OCI-LY7 (cell line): Measurements from ENCODE around the gene SENP1. TPM values are rescaled to one million over a fixed set of nuclear protein-coding genes. Genes with fewer than 3 reads are reported as not detected.

ENCODE experiments used
- BruUV-seq: library from RNA; stranded (reverse); fragments of 400-500 nt; replicated peaks from 2 replicates; lab custom pipeline; 2021; lab: Mats Ljungman, UMichigan
- CTCF ChIA-PET: fragments of 300-600 bp; sonication (Branson Sonifier 250); formaldehyde crosslinking; loops from one replicate; lab custom pipeline; 2022; ENCODE audit warnings: antibody characterized with exemption; ENCODE audit not compliant: unreplicated experiment; lab: Charles Lee
- POLR2A ChIA-PET: fragments of 300-600 bp; sonication (Branson Sonifier 250); formaldehyde crosslinking; loops from one replicate; lab custom pipeline; 2022; ENCODE audit warnings: antibody characterized with exemption; lab: Charles Lee
- DNase-seq: peaks from one replicate; pipeline ENCODE4 v3.0.0-alpha.2; 2015; ENCODE audit warnings: low spot score
- H2AFZ ChIP-seq: fragments of 200-600 bp; sonication (generic), shearing (Covaris generic); 2 replicates; pipeline ENCODE4 v1.6.1; 2014; ENCODE audit warnings: mild to moderate bottlenecking, antibody characterized with exemption, low read length, moderate library complexity
- H3K27ac ChIP-seq: fragments of 200-600 bp; sonication (generic); 2 replicates; pipeline ENCODE4 v1.5.1; 2014; ENCODE audit warnings: mixed run types, low read depth, mild to moderate bottlenecking, moderate library complexity, low read length, inconsistent platforms; ENCODE audit not compliant: poor library complexity, severe bottlenecking
- H3K36me3 ChIP-seq: fragments of 200-600 bp; sonication (generic); 2 replicates; pipeline ENCODE4 v1.6.1; 2014; ENCODE audit warnings: mild to moderate bottlenecking, antibody characterized with exemption, low read length, moderate library complexity, mixed read lengths; ENCODE audit not compliant: insufficient read depth
- H3K4me1 ChIP-seq: fragments of 200-600 bp; sonication (generic); 2 replicates; pipeline ENCODE4 v1.5.1; 2014; ENCODE audit warnings: mild to moderate bottlenecking, low read length; ENCODE audit not compliant: insufficient read depth, poor library complexity, severe bottlenecking
- H3K4me2 ChIP-seq: fragments of 200-600 bp; sonication (generic); 2 replicates; pipeline ENCODE4 v1.6.1; 2014; ENCODE audit warnings: mild to moderate bottlenecking, low read length
- H3K4me3 ChIP-seq: fragments of 200-600 bp; sonication (generic); 2 replicates; pipeline ENCODE4 v1.5.1; 2014; ENCODE audit warnings: mild to moderate bottlenecking, low read depth, low read length; ENCODE audit not compliant: poor library complexity, severe bottlenecking
- H3K79me2 ChIP-seq: fragments of 200-600 bp; sonication (generic); 2 replicates; pipeline ENCODE4 v1.6.1; 2016; ENCODE audit warnings: low read depth, mild to moderate bottlenecking, low read length, moderate library complexity, mixed read lengths; ENCODE audit not compliant: insufficient read depth
- H3K9me2 ChIP-seq: fragments of 200-600 bp; sonication (generic); 2 replicates; pipeline ENCODE4 v1.6.1; 2016; ENCODE audit warnings: mild to moderate bottlenecking, low read length, mixed read lengths; ENCODE audit not compliant: insufficient read depth
- H3K9me3 ChIP-seq: fragments of 200-600 bp; sonication (generic); 2 replicates; pipeline ENCODE4 v1.6.1; 2014; ENCODE audit warnings: mild to moderate bottlenecking, mixed run types, low read length, mixed read lengths
- H4K20me1 ChIP-seq: fragments of 200-600 bp; sonication (generic); 2 replicates; pipeline ENCODE4 v1.6.1; 2014; ENCODE audit warnings: mild to moderate bottlenecking, antibody characterized with exemption, low read length, moderate library complexity, mixed read lengths; ENCODE audit not compliant: insufficient read depth
- CTCF ChIP-seq: fragments of 200-600 bp; sonication (generic); conservative IDR thresholded peaks from 2 replicates; pipeline ENCODE4 v1.5.1; 2014; ENCODE audit warnings: mild to moderate bottlenecking, antibody characterized with exemption, low read length, moderate library complexity, mixed read lengths
- EZH2phosphoT487 ChIP-seq: fragments of 200-600 bp; sonication (generic); IDR thresholded peaks from 2 replicates; pipeline ENCODE4 v1.6.1; 2018; ENCODE audit warnings: low read depth, borderline replicate concordance, mild to moderate bottlenecking, mixed run types, antibody characterized with exemption, low read length, moderate library complexity, mixed read lengths
- intact Hi-C: fragments of 100-400 bp; cut with micrococcal nuclease; formaldehyde crosslinking; loops from one replicate; pipeline ENCODE4 v1.10.0; 2022; ENCODE audit not compliant: unreplicated experiment
- total RNA-seq, 2 experiments: library from RNA; depleted of rRNA in 1 of 2; stranded (reverse); fragments of >200 nt in 1 of 2; shearing (Covaris generic) in 1 of 2; gene quantifications; 2 replicates each; pipeline ENCODE4 v1.2.3, GENCODE V29; 2014 to 2022

SENP1 gene
- total RNA-seq, 2 experiments from 2014 or later, result 48.3 to 54.7 TPM

GRCh38 chr12:48106681-48107613 lies 1.1 kb upstream of the SENP1 start:
- Histone ChIP-seq H3K4me1 (peaks cover 39% of the 10 kb centered on the region), H3K27ac (peak overlapping the region; percentile 94), H3K9me3 (no peaks in the 10 kb centered on the region), H3K9me2 (no peaks in the 10 kb centered on the region), H3K79me2 (peaks cover 36% of the 10 kb centered on the region), H4K20me1 (no peaks in the 10 kb centered on the region), H3K4me2 (peak overlapping the region; percentile 96), H3K4me3 (peak overlapping the region; percentile 96), H3K36me3 (peaks cover 5% of the 10 kb centered on the region; the same call in 1 of the 2 replicates), H2AFZ (peak overlapping the region; percentile 71)
- intact Hi-C loops, result loop anchor here (1.0 to 5.0 kb wide), 2 partner anchors 12 to 295 kb away; partner anchors contain the start of gene PFKM
- CTCF ChIA-PET, result interaction anchor here (0.8 to 1.3 kb wide), 2 partner anchors 12 to 76 kb away, joined by 3 to 4 read pairs; partner anchors contain the start of gene PFKM
- TF ChIP-seq EZH2phosphoT487 (no peak), CTCF (no peak)
- DNase-seq, result peak; percentile 27
- TSS peak; percentile 66 for BruUV-seq
- POLR2A ChIA-PET, result interaction anchor here (0.6 to 7.3 kb wide), 7 partner anchors 13 to 409 kb away, joined by 3 to 62 read pairs (median 3); partner anchors contain the start of genes ASB8 and PFKM

- peak overlapping the region; percentile 71 for H2AFZ ChIP-seq
- BruUV-seq, result no TSS peak
- no peak for TF ChIP-seq EZH2phosphoT487
- no peak for TF ChIP-seq CTCF
- H3K4me2 ChIP-seq, result peak overlapping the region; percentile 96
- no peaks in the 10 kb centered on the region for H3K9me3 ChIP-seq
- no peaks in the 10 kb centered on the region for H4K20me1 ChIP-seq
- H3K9me2 ChIP-seq, result no peaks in the 10 kb centered on the region
- ChIA-PET POLR2A (interaction anchor here (1.2 to 7.3 kb wide), 4 partner anchors 13 to 52 kb away, joined by 4 to 62 read pairs (median 6); partner anchors contain the start of genes ASB8 and PFKM), CTCF (interaction anchor here (1.0 kb wide), 1 partner anchor 52 kb away, joined by 3 read pairs; the partner anchor contains the start of gene ASB8)
- intact Hi-C loops, result loop anchor here (1.0 to 5.0 kb wide), 2 partner anchors 52 to 293 kb away; partner anchors contain the start of gene ASB8
- H3K4me3 ChIP-seq, result peak overlapping the region; percentile 96
- H3K27ac ChIP-seq, result peak overlapping the region; percentile 94
- peaks cover 19% of the 10 kb centered on the region for H3K36me3 ChIP-seq
- peak; percentile 64 for DNase-seq
- H3K79me2 ChIP-seq, result peaks cover 51% of the 10 kb centered on the region
- H3K4me1 ChIP-seq, result peaks cover 40% of the 10 kb centered on the region
These were observed 485 bp downstream of the SENP1 start for GRCh38 chr12:48105321-48105866.
